Neural cell (in vitro differentiated cells): ENCODE data around the gene ZBTB42. TPM values are rescaled to one million over a fixed set of nuclear protein-coding genes. Genes with fewer than 3 reads are reported as not detected.

Source experiments
- H2AFZ ChIP-seq: fragments of 200-600, 300-800 bp; sonication (generic), shearing (Covaris generic); 2 replicates; pipeline ENCODE4 v1.6.0; 2014; ENCODE audit warnings: low read depth, mild to moderate bottlenecking, antibody characterized with exemption, low read length, moderate library complexity
- H3F3A ChIP-seq: fragments of 200-600 bp; shearing (Covaris generic); 2 replicates; pipeline ENCODE4 v1.6.1; 2016; ENCODE audit warnings: mild to moderate bottlenecking, moderate library complexity, mixed read lengths, antibody characterized with exemption, low read length; ENCODE audit not compliant: insufficient read depth, poor library complexity, severe bottlenecking
- H3K27ac ChIP-seq: fragments of 200-600, 300-800 bp; sonication (generic), shearing (Covaris generic); 2 replicates; pipeline ENCODE4 v1.5.1; 2014; ENCODE audit warnings: mild to moderate bottlenecking, low read length, moderate library complexity
- H3K27me3 ChIP-seq: fragments of 300-800, 200-600 bp; sonication (generic), shearing (Covaris generic); 2 replicates; pipeline ENCODE4 v1.6.0; 2014; ENCODE audit warnings: mild to moderate bottlenecking, low read depth, low read length, moderate library complexity; ENCODE audit not compliant: insufficient read depth
- H3K36me3 ChIP-seq: fragments of 300-800, 200-600 bp; sonication (generic), shearing (Covaris generic); 2 replicates; pipeline ENCODE4 v1.5.1; 2014; ENCODE audit warnings: mild to moderate bottlenecking, antibody characterized with exemption, low read length, moderate library complexity; ENCODE audit not compliant: insufficient read depth
- H3K4me2 ChIP-seq: fragments of 300-800, 200-600 bp; sonication (generic), shearing (Covaris generic); 2 replicates; pipeline ENCODE4 v1.6.0; 2014; ENCODE audit warnings: mild to moderate bottlenecking, low read length
- H3K4me3 ChIP-seq: fragments of 300-800, 200-600 bp; sonication (generic), shearing (Covaris generic); 2 replicates; pipeline ENCODE4 v1.5.1; 2014; ENCODE audit warnings: mild to moderate bottlenecking, low read length, moderate library complexity
- H3K79me2 ChIP-seq: fragments of 200-600 bp; shearing (Covaris generic); replicated peaks from 2 replicates; pipeline ENCODE4 v1.6.0; 2014; ENCODE audit warnings: mild to moderate bottlenecking, low read length, moderate library complexity; ENCODE audit not compliant: insufficient read depth
- H3K9ac ChIP-seq: fragments of 300-800, 200-600 bp; sonication (generic), shearing (Covaris generic); 2 replicates; pipeline ENCODE4 v1.6.1; 2016; ENCODE audit warnings: mild to moderate bottlenecking, low read length, mixed read lengths
- H3K9me2 ChIP-seq: fragments of 200-600 bp; shearing (Covaris generic); 2 replicates; pipeline ENCODE4 v1.6.1; 2016; ENCODE audit warnings: mild to moderate bottlenecking, low read length, mixed read lengths; ENCODE audit not compliant: insufficient read depth
- H3K9me3 ChIP-seq: fragments of 200-600, 300-800 bp; sonication (generic), shearing (Covaris generic); 2 replicates; pipeline ENCODE4 v1.6.1; 2016; ENCODE audit warnings: mild to moderate bottlenecking, mixed run types, low read length, moderate library complexity, mixed read lengths
- H4K20me1 ChIP-seq: fragments of 200-600 bp; shearing (Covaris generic); 2 replicates; pipeline ENCODE4 v1.6.1; 2016; ENCODE audit warnings: mild to moderate bottlenecking, mixed run types; ENCODE audit not compliant: insufficient read depth
- CTCF ChIP-seq: fragments of 450-650 bp; IDR thresholded peaks from 2 replicates; pipeline ENCODE4 v1.5.1; 2014; ENCODE audit warnings: antibody characterized with exemption, mild to moderate bottlenecking, moderate library complexity; ENCODE audit not compliant: poor library complexity, severe bottlenecking
- EP300 ChIP-seq: fragments of 450-650 bp; conservative IDR thresholded peaks from 2 replicates; pipeline ENCODE4 v1.6.1; 2014; ENCODE audit warnings: antibody characterized with exemption, mild to moderate bottlenecking, moderate library complexity; ENCODE audit not compliant: poor library complexity, severe bottlenecking
- EZH2 ChIP-seq: fragments of 200-600, 300-800 bp; shearing (Covaris generic), sonication (generic); IDR thresholded peaks from 2 replicates; pipeline ENCODE4 v1.6.1; 2014; ENCODE audit warnings: antibody characterized with exemption, low read length, borderline replicate concordance, mild to moderate bottlenecking; ENCODE audit not compliant: insufficient read depth, poor library complexity, severe bottlenecking
- MXI1 ChIP-seq: fragments of 450-650 bp; conservative IDR thresholded peaks from 2 replicates; pipeline ENCODE4 v1.6.1; 2014; ENCODE audit warnings: antibody characterized with exemption, mild to moderate bottlenecking; ENCODE audit not compliant: poor library complexity, severe bottlenecking
- POLR2AphosphoS5 ChIP-seq: IDR thresholded peaks from 2 replicates; pipeline ENCODE4 v1.6.1; 2012
- RAD21 ChIP-seq: fragments of 450-650 bp; conservative IDR thresholded peaks from 2 replicates; pipeline ENCODE4 v1.6.1; 2014; ENCODE audit warnings: antibody characterized with exemption, mild to moderate bottlenecking, moderate library complexity
- REST ChIP-seq: IDR thresholded peaks from 2 replicates; pipeline ENCODE4 v1.6.1; 2012; ENCODE audit warnings: borderline replicate concordance
- SMC3 ChIP-seq: fragments of 450-650 bp; conservative IDR thresholded peaks from 2 replicates; pipeline ENCODE4 v1.6.1; 2014; ENCODE audit warnings: antibody characterized with exemption, mild to moderate bottlenecking, moderate library complexity; ENCODE audit not compliant: poor library complexity
- TAF1 ChIP-seq: IDR thresholded peaks from 2 replicates; pipeline ENCODE4 v1.6.1; 2012; ENCODE audit warnings: low read depth
- polyA plus RNA-seq: library from polyadenylated mRNA; depleted of rRNA; stranded (reverse); fragments of >200 nt; gene quantifications from 2 replicates; pipeline ENCODE4 v1.2.3, GENCODE V29; 2014

ZBTB42 gene
- polyA plus RNA-seq, 1 donor from 2014 or later, result not detected

DNA sequence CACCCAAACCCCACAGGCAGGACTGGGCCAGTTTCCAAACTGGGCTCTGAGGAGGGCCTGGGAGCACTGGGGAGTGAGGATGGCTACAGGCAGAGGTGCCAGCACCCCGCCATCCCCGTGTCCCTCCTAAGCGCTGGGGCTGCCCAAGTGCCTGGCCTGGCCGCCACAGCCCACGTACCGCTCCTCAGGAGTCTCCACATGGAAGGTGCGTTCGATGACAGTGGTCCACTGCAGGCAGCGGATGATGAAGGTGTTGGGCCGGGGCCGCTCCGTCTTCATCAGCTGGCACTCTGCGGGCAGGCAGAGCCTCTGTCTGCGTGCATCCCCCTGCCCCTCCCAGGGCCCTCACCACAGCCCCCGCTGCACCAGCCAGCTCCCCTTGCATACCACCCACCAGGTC lies 24.4 kb upstream of the ZBTB42 start:
- Histone ChIP-seq H3F3A (no peaks in the 10 kb centered on the region), H3K9me2 (no peaks in the 10 kb centered on the region), H3K36me3 (peaks cover under 1% of the 10 kb centered on the region), H3K79me2 (no peaks in the 10 kb centered on the region), H3K27ac (no peak overlapping the region), H2AFZ (no peak overlapping the region), H3K27me3 (no peaks in the 10 kb centered on the region), H3K9me3 (no peaks in the 10 kb centered on the region), H4K20me1 (no peaks in the 10 kb centered on the region), H3K4me2 (no peak overlapping the region), H3K4me3 (no peak overlapping the region), H3K9ac (no peak overlapping the region)
- no peak for TF ChIP-seq MXI1
- no peak for TF ChIP-seq EZH2
- TF ChIP-seq RAD21, result no peak
- no peak for TF ChIP-seq REST
- no peak for TF ChIP-seq CTCF
- no peak for TF ChIP-seq TAF1
- TF ChIP-seq EP300, result no peak
- no peak for TF ChIP-seq SMC3
- TF ChIP-seq POLR2AphosphoS5, result no peak

DNA sequence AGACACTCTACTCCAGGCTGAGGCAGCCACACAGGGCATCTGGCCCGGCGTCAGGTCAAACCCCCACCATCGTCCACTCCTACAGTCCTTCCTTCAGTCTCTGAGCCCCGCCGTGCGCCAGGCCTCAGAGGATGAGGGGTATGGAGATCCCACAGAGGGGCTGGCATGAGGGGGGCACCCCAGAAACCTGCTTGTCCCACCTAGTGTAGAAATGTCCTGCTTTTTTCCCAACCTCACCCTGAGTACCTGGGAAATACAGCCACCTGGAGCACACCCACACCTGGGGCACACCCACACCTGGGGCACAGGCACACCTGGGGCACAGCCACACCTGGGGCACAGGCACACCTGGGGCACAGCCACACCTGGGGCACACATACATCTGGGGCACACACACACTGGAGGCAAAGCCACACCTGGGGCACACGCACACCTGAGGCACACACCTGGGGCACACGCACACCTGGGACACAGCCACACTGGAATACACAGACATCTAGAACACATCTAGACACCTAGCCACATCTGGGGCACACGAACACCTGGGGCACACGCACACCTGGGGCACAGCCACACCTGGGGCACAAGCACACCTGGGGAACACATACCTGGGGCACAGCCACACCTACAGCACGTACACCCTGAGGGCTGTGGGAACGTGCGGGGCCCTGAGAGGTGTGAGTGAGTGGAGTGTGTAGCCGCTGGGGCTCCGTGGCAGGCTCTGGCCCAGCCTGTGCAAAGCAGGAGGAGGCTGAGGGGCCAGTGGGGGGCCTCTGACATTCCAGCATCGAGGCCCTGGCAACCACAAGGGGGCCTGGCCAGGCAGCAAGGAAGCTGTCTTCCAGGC lies 23.7 kb upstream of the ZBTB42 start:
- Histone ChIP-seq H3K9me3 (no peaks in the 10 kb centered on the region), H3K4me3 (no peak overlapping the region), H3K9me2 (no peaks in the 10 kb centered on the region), H3K36me3 (no peaks in the 10 kb centered on the region), H3K27me3 (no peaks in the 10 kb centered on the region), H2AFZ (no peak overlapping the region), H3K27ac (no peak overlapping the region), H3K4me2 (no peak overlapping the region), H3K9ac (no peak overlapping the region), H3K79me2 (no peaks in the 10 kb centered on the region), H3F3A (no peaks in the 10 kb centered on the region), H4K20me1 (no peaks in the 10 kb centered on the region)
- TF ChIP-seq EP300, result no peak
- no peak for TF ChIP-seq SMC3
- TF ChIP-seq CTCF, result no peak
- no peak for TF ChIP-seq EZH2
- no peak for TF ChIP-seq TAF1
- TF ChIP-seq REST, result no peak
- TF ChIP-seq POLR2AphosphoS5, result no peak
- TF ChIP-seq MXI1, result no peak
- no peak for TF ChIP-seq RAD21
